HG03342 (cell line): ENCODE data around the gene ZBTB7A.

Experiments used
- ATAC-seq: cut with Tn5 transposase; IDR thresholded peaks from one replicate; pipeline ENCODE4 v1.9.1; 2021; ENCODE audit warnings: mild to moderate bottlenecking, moderate library complexity; ENCODE audit not compliant: unreplicated experiment

Gene ZBTB7A

DNA sequence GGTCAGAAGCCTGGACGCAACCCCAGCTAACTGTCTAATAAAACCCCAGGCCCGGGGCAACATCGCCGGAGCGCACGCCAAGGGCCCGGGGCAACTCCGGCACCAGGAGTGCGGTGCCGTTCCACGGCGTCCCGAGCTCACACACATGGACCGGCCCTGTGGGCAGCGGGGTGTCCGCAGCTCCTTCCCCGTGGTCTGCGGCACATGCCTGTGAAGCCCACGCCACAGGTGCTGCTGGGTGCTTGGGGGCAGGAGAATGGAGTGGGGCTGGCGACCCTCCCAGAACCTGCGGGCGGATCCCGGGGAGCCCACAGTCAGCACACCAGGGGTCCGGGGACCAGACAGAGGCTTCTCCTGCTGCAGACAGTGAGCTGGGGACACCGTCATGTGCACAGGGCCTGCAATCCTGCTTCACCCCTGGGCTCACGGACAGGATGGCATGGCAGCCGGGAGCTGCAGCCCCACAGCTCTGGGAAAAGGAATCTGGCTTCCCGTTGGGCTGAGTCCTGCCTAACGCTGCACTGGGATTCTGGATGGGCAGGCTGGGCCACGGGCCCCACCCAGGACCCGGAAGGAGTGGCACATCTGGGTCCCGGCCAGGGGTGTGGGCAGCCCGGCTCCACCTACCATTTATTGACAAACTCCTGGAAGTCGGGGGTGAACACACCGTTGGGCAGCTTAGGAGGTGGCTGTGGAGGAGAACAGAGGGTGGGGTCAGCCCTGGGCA lies 28.2 kb upstream of the ZBTB7A start:
- no peak for ATAC-seq

DNA sequence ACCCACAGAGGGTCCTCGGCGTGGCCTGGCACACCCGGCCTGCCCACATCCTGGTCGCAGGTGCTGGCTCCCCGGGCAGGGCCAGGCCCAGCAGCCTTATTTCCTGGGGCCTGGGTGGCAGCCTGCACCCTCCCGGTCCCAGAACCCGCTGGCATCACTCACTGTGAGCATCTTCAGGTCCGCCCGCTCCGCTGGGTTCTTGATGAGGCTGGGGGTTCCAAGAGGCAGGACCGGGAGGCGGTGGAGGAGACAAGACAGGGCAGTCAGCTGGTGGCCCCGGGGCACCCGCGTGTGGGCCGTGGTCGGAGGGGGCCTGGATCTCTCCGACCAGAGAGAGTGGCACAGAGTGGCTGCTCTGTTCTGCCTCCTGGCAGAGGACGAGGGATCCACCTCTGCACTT lies 27.6 kb upstream of the ZBTB7A start:
- no peak for ATAC-seq

DNA sequence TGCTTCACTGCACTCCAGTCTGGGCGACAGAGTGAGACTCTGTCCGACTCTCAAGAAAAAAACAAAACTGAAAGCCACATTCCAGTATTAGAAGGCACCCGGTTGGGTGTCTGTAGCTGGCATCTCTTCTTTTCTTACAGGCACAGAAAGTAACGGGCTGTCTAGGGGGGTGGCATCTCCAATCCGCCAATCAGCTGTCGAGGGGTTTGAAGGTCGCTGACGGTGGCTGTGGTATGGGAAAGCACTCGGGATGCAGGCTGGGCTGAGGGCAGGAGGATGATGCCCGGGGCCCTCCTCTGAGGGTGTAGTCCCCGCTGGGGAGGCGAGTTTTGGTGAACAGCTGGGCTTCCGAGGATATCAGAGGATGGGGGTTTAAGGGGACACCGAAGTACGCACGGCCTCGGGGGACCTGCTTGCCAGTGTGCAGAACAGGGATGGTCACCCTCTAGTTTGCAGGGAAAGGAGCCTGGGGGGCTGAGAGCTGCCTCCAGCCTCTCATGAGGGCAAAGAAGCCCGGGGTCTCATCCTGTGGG lies 27.0 kb upstream of the ZBTB7A start:
- ATAC-seq = no peak

- no peak for ATAC-seq
These were observed 23.9 kb upstream of the ZBTB7A start for GRCh38 chr19:4090356-4091220.

- no peak for ATAC-seq
These were observed 23.2 kb upstream of the ZBTB7A start for GRCh38 chr19:4089946-4090345.

DNA sequence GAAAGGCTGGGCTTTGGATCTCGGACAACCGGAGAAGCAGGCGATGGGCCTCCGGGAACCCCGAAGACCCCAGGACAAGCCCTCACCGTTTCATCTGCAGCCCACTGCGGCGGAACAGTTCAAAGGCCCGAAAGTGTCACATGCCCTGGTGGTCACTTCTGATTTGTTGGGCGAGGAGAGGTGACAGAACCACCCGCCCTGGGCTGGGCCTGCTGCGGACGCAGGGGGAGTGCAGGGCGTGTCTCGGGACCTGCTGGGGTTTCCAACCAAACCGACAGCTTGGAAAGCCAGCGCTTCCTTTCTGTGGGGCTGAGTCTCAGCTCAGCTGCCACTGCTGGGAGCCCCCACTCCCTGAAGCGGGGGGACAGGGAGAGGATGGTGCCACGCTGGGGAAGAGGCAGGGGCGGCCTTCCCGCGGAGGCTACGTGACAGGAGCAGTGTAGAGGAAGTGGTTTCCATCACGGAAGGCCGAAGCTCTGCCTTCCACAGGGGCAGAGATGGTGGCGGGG lies 22.8 kb upstream of the ZBTB7A start:
- no peak for ATAC-seq

DNA sequence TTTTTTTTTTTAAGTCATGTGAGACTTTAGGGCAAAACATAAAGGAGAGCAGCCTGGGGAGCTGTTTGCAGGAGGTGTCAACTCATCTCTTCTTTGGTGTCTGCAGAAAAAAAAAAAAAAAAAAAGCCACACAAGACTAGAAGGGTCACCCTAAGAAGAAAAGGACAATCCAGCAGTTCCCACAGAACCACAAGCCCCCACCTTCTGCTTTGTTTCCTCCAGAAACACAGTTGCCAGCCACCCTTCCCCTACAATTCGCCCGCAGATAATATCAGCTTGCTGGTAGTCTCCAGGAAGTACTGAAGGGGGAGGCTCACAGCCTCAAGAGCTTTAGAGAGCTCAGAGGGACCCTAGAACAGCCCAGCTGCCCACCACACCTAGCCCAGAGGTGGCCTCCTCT lies 22.3 kb upstream of the ZBTB7A start:
- no peak for ATAC-seq

- no peak for ATAC-seq
These were observed 21.3 kb upstream of the ZBTB7A start for GRCh38 chr19:4087787-4088679.

GRCh38 chr19:4086411-4086867 lies 19.7 kb upstream of the ZBTB7A start:
- ATAC-seq = no peak

- ATAC-seq = no peak
These were observed 17.8 kb upstream of the ZBTB7A start for GRCh38 chr19:4084547-4084877.

DNA sequence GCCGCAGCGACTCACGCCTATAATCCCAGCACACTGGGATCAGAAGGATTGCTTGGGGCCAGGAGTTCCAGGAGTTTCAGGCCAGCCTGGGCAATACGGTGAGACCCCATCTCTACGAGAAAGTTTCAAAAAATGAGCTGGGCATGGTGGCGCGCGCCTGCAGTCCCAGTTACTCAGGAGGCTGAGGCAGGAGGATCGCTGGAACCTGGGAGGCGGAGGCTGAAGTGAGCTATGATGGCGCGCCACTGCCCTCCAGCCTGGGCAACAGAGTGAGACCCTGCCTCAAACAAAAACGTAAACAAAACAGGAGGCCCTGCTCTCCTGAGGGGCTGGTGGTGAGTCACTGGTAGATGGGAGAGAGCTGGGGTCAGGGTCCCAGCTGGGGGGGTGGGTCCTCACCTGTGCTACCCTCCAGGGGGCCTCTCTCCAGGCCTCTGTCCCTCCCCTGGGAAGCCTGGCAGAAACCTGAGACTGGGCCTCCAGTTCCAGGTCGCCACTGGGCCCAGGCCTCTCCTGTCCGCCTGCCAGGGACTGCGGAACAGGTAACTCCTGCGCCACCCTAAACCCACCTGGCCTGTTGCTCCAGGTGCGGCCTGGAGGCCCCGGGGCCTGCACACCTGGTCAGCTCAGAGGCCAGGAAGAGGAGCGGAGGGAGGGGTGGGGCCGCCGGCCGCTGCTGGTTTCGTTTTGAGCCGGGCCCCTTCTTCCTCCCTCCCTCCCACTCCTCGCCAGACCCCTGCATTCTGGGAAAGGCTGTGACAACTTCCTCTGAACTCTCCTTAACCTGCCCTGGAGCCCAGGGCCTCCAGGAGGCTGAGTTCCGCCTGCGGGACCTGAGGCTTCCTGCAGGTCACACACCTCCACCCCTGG lies 17.2 kb upstream of the ZBTB7A start:
- no peak for ATAC-seq

DNA sequence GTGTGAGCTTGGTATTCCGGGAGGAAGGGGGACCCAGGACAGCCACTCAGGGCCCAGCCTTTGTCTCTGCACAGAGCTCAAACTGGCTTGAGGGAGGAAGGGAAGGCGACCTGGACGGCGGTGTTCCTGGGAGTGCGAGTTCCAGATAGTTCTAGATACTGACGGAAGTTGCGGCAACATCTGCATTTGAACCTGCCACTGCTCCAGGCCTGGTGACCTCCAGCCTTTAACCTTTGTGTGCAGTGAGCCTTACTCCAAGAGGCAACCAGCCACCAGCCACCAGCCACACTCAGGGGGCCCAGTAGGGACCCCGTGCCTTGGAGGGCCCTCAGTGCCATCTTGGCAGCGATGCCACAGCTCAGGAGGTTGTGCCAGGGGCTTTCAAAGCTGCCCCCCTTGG lies 15.5 kb upstream of the ZBTB7A start:
- ATAC-seq = no peak

DNA sequence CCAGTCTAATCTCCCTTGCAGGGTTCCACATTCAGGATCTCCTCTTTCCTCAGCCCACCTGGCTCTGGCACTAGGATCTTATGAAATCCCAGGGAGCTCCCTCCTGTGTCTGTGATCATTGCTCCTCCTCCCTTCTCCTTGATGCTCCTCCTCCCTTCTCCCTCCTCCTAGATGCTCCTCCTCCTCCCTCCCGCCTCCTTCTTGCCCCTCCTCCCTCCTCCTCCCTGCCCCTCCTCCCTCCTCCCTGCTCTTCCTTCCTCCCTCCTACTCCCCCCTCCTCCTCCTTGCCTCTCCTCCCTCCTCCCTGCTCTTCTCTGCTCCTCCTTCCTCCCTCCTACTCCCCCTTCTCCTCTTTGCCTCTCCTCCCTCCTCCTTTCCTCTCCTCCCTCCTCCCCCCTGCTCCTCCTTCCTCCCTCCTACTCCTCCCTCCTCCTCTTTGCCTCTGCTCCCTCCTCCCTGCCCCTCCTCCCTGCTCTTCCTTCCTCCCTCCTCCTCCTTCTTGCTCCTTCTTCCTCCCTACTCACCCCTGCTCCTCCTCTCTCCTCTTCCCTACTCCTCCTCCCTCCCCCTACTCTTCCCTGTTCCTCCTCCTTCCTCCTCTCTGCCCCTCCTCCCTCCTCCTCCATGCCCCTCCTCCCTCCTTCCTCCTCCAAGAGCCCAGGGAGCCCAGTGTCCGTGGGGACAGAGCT lies 14.9 kb upstream of the ZBTB7A start:
- ATAC-seq = no peak

- no peak for ATAC-seq
These were observed 13.8 kb upstream of the ZBTB7A start for GRCh38 chr19:4080473-4080872.

DNA sequence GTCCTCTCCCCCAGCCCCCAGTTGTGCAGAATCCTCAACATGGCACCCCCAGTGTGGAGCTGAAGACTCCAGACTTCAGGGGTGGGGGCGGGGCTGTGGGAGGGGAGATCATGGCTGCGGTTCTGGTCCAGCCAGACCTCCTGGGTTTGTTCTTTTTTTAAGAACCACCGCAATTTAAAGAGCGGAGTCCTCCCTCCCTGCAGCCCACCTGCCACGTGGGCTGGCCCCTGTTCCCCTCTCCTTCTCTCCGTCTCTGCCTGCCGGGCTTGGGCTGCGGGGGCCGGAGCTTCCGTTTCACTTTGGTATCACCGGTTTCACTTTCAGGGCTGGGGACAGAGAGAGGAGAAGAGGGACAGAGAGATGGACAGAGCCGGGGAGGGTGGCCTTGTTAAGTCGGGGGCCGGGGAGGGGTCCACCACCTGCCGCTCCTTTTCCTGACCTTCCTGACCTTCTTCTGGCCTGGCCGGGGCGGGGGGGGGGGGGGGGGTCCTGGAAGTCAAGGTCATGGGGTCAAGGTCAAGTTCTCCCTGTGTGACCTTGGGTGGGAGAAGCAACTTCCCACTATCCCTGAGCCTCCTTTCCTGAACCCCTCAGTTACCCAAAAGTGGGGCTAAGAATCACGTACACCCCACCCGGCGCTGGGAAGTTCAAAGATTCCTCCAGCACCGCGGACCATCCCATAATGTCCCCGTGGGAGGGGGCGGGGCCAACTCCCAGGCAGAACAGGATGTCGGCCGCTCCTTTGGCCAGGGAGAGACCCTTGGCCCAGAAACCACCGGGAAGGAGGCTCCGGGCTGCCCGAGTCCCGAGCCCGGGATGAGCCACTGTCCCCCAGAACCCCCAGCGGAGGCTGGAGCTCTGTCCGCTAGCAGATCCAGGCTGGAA lies 11.3 kb upstream of the ZBTB7A start:
- no peak for ATAC-seq

- no peak for ATAC-seq
These were observed 10.3 kb upstream of the ZBTB7A start for GRCh38 chr19:4077007-4077374.

DNA sequence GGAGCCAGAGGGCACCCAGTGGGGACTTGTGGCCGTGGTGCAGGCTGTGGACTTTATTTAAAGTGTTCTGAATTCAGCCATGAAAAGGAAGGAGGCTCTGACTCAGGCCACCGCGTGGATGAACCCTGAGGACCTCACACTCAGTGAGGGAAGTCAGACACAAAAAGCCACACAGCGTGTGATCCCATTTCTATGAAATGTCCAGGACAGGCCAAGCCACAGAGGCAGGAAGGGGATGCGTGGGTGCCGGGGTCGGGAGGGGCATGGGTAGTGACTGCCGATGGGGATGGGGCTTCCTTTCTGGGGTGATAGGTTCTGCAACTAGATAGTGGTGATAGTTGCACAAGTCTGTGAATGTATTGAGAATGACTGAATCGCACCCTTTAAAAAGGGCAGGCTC lies 8.7 kb upstream of the ZBTB7A start:
- ATAC-seq = no peak

GRCh38 chr19:4071610-4072009 lies 4.9 kb upstream of the ZBTB7A start:
- ATAC-seq = no peak
